Left cardiac atrium (tissue), 4 donors: ENCODE measurements around the gene HRH2. TPM values are rescaled to one million over a fixed set of nuclear protein-coding genes. Genes with fewer than 3 reads are reported as not detected.
"Not testable (repeated sequence)": the region's sequence is repeated elsewhere in the genome, so short reads cannot be mapped to it uniquely, and the experiment has no call there.

ENCODE experiments used
- ATAC-seq, 2 donors: fragments of 200-7000 bp; cut with Tn5 transposase; one replicate each; pipeline ENCODE4 v1.9.1; 2020; ENCODE audit warnings: mild to moderate bottlenecking in 2 of 2, moderate library complexity in 2 of 2
- DNase-seq: peaks from one replicate; pipeline ENCODE4 v3.0.0-alpha.2; 2020
- intact Hi-C, 2 donors: fragments of 100-400 bp; cut with DNase I; formaldehyde crosslinking; loops; one replicate each; pipeline versions ENCODE4 v1.14.1 to v1.15.1; 2022 to 2023
- total RNA-seq, 2 donors: library from RNA; stranded (reverse); fragmentation: NEBNext Ultra II Directional; extraction: Animal tissue kit (Norgen Biotek cat#: 25700); gene quantifications; one replicate each; pipeline ENCODE4 v1.2.1, GENCODE V29; 2021
- donor health status: DM: no; HTN: yes; CAD: no.
- donor health status: DM: no; HTN: yes; CAD: no; lungs with severe emphysema.
- donor health status: DM: yes; HTN: yes; CAD: no.
- donor health status: Dilated cardiomyopathy.

Gene HRH2
- total RNA-seq, 2 donors from 2014 or later = 20.0 to 24.3 TPM

DNA sequence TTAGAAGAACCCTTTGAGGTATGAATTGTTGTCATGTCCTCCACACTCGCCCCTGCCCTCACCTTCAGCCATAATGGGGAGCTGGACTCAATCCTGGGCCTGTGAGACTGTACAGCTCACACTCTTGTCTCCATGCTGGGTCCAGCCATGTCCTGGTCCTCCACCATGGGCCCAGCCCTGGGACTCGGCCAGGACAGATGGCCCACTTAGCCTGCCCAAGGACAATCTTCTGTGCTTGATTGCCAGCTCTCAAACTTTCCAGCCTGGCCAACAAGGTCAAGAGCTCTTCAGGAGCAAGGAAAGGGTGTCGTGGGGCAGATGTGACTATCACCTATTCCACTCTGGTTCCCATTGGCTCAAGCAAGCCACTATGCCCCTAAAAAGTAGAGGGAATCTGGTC, 90.8 kb downstream of the HRH2 start:
- intact Hi-C loops = no loop called here
- DNase-seq (no peak), ATAC-seq (no peak)

DNA sequence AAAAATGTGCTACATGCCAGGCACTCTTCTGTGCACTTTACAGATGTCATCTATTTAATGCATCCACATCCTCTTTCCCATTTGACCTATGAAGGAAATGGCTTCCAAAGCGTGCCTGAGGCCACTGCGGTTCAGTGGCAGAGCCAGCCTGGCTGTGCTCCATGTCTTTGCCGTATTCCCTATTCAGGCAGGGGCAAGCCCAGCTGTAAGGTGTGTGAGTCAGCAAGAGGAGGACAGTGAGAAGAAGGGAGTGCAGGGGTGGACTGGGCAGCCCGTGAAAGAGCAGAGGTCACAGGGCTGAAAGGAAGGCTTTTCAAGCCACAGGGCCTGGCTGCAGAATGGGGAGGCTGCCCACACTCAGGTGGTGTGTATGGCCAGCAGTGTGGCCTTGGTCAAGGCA, 91.7 kb downstream of the HRH2 start:
- no peak for DNase-seq
- intact Hi-C loops = no loop called here
- no peak for ATAC-seq

DNA sequence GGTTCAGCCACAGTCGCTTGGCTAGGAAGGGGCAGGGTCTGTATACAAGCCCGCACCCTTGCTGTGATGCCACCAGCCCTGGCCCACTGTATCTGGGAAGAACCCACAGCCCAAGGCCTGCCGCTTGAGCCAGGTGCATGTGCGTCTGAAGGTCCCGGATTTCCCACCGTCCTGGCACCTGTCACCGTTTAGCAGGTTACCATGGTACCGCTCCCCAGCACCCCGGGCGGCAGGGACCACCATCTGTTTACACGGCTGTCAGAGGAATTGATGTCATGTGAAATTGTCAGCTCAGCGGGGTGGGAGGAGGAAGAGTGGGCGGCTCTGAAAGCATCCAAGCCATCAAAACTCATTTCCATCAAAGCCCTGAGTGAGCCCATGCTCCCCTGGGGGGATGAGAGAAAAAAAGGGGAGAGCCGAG, 92.7 kb downstream of the HRH2 start:
- ATAC-seq (no peak), DNase-seq (no peak)
- intact Hi-C loops = no loop called here

DNA sequence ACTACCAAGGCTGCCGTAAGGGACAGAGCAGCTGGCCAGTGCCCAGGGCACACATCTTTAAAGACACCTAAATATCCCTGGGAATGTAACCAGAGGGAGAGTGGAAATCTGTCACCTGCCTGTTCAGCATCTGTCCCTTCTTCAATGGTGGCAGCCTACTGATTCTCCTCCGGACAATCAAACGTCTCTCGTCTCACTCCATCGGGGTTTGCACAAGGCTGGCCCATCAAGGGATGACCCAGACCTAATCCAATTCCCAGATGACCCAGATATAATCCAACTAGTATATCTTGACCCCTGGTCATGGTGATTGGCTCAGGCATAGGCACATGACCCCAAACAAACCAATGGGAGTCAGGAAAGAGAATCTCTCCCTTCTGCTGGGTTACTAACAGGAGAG, 93.5 kb downstream of the HRH2 start:
- no peak for DNase-seq
- no peak for ATAC-seq
- intact Hi-C loops = no loop called here

DNA sequence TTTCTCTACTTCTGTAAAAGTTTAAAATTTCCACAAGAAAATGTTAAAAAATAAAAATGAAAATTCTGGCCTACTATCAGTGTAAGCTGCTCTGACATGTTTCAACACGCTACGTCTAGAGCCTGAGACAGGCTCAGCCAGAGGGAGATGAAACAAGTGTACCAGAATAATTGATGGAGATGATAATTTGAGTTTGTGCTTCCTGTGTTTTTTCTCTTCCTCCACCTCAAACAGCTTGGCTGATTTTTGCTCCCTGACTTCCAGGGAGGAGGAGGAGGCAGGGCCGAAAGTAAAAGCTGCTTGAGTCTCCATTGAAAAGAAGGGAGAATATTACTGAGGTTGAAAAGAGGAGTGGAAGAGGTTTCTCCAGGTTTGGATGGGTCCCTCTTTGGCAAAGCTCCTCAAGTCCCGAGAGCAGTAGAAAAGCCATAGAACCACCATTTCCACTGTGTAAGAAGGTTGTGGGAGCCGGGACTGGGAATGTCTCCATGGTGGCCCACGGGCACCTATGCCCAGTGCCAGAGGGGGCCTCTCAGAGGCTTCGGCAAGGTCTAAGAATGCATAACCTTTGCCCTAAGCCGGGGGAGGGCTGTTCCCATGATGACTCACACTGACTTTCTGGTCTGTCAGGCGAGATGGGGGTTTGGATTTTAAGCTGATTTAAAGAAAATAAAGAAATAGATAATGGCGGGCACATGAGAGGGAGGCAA, 95.1 kb downstream of the HRH2 start:
- DNase-seq (no peak), ATAC-seq (no peak)
- intact Hi-C loops = no loop called here

DNA sequence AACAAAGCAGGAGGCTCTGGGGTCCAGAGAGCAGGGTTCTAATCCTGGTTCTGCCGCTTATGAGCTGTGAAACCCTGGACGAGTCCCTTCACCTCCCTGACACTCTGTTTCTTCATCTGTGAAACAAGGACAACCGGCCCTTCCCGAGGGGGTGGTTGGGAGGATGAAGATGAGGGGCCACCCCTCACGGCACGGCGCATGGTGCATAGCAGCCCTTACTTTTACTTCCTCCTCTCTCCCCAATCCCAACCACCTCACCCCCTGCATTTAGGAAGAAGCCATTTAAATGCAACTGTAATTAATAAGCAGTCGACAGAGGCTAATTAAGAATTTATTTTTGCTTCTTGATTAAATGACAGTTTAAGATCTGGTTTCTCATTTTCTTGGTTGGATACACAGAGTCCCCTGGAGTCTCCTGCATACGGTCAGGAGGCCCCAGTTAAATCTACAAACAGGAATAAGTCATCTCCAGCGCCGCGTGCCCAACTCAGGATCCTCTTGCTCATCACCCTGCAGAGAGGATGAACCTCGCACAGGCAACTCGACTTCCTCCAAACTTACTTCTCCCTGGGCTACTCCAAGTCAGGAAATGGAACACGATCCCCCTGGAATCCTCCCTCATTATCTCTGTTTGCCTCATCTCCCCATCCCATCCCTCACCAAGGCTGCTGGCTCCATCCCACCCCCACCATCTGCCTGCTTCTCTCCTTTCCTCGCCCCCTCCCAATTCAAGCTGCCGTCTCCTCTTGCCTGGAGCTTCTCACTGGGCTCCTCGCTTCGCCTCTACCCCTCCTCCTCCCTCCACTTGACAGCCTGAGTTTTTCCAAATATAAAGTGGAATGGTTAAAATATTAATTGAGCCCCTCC, 95.9 kb downstream of the HRH2 start:
- DNase-seq (no peak), ATAC-seq (no peak)
- intact Hi-C loops = no loop called here

DNA sequence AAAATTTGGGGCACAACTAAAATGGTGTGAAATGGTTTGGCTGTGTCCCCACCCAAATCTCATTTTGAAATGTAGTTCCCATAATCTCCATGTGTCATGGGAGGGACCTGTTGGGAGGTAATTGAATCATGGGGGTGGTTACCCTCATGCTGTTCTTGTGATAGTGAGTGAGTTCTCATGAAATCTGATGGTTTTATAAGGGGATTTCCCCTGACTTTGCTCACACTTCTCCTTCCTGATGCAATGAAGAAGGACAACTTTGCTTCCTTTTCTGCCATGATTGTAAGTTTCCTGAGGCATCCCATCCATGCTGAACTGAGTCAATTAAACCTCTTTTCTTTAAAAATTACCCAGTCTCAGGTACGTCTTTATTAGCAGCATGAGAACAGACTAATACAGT, 102.1 kb downstream of the HRH2 start:
- ATAC-seq, DNase-seq, intact Hi-C loops: not testable (repeated sequence)

Other genes with a start within 250 kb of the HRH2 start
- gene DRD1, start 213.9 kb upstream of the HRH2 start, total RNA-seq = under 1 TPM; 0.15 to 0.55 TPM
- gene SFXN1, start 179.5 kb upstream of the HRH2 start, total RNA-seq = 10 to 100 TPM; 30.7 to 39.2 TPM
- not detected for gene CPLX2, start 213.5 kb downstream of the HRH2 start, total RNA-seq